ENCODE results near the gene ATP10D. TPM values are rescaled to one million over a fixed set of nuclear protein-coding genes. Genes with fewer than 3 reads are reported as not detected.
"Not testable (repeated sequence)": the region's sequence is repeated elsewhere in the genome, so short reads cannot be mapped to it uniquely, and the experiment has no call there.

ATP10D gene
- total RNA-seq, 2 donors from 2014 or later, result 3.0 TPM

- no peaks in the 10 kb centered on the region for H3K36me3 Mint-ChIP-seq (ENCODE audit: insufficient read depth in 2 of 2)
- no peaks in the 10 kb centered on the region for H3K27me3 Mint-ChIP-seq (ENCODE audit: low read depth)
- DNase-seq, result no peak
- no peak overlapping the region for H3K4me3 Mint-ChIP-seq
- no peak for ATAC-seq (replicated peaks in 1 of 2)
- no peak overlapping the region for H3K27ac Mint-ChIP-seq
- H3K9me3 Mint-ChIP-seq, result no peaks in the 10 kb centered on the region
- H3K4me1 Mint-ChIP-seq (ENCODE audit: low read depth), result no peaks in the 10 kb centered on the region
These were observed 13.8 kb downstream of the ATP10D start for GRCh38 chr4:47498899-47499298.

- no peaks in the 10 kb centered on the region for H3K36me3 Mint-ChIP-seq (ENCODE audit: insufficient read depth in 2 of 2)
- H3K27ac Mint-ChIP-seq, result no peak overlapping the region
- H3K4me3 Mint-ChIP-seq, result no peak overlapping the region
- H3K4me1 Mint-ChIP-seq (ENCODE audit: low read depth), result no peaks in the 10 kb centered on the region
- no peaks in the 10 kb centered on the region for H3K9me3 Mint-ChIP-seq
- no peaks in the 10 kb centered on the region for H3K27me3 Mint-ChIP-seq (ENCODE audit: low read depth)
- ATAC-seq (replicated peaks in 1 of 2) (no peak), DNase-seq (no peak)
These were observed 14.6 kb downstream of the ATP10D start for GRCh38 chr4:47499700-47500099.

- no peaks in the 10 kb centered on the region for H3K27me3 Mint-ChIP-seq (ENCODE audit: low read depth)
- H3K9me3 Mint-ChIP-seq, result no peaks in the 10 kb centered on the region
These were observed 15.7 kb downstream of the ATP10D start for GRCh38 chr4:47500776-47501175.

GRCh38 chr4:47505147-47505546 lies 20.1 kb downstream of the ATP10D start:
- no peak for DNase-seq
- Mint-ChIP-seq H3K4me1 (ENCODE audit: low read depth) (no peaks in the 10 kb centered on the region), H3K27ac (no peak overlapping the region), H3K27me3 (ENCODE audit: low read depth) (no peaks in the 10 kb centered on the region), H3K36me3 (ENCODE audit: insufficient read depth in 2 of 2) (no peaks in the 10 kb centered on the region), H3K4me3 (no peak overlapping the region), H3K9me3 (no peaks in the 10 kb centered on the region)
- ATAC-seq (replicated peaks in 1 of 2), result no peak

More at GRCh38 chr4:47500776-47501175, 15.7 kb downstream of the ATP10D start:
- H3K4me3 Mint-ChIP-seq, result no peak overlapping the region
- DNase-seq (no peak), ATAC-seq (replicated peaks in 1 of 2) (no peak)
- no peaks in the 10 kb centered on the region for H3K36me3 Mint-ChIP-seq (ENCODE audit: insufficient read depth in 2 of 2)
- no peak overlapping the region for H3K27ac Mint-ChIP-seq
- no peaks in the 10 kb centered on the region for H3K4me1 Mint-ChIP-seq (ENCODE audit: low read depth)

GRCh38 chr4:47505666-47506065 lies 20.6 kb downstream of the ATP10D start:
- DNase-seq (no peak), ATAC-seq (replicated peaks in 1 of 2) (no peak)
- Mint-ChIP-seq H3K36me3 (ENCODE audit: insufficient read depth in 2 of 2) (no peaks in the 10 kb centered on the region), H3K27ac (no peak overlapping the region), H3K4me3 (no peak overlapping the region), H3K27me3 (ENCODE audit: low read depth) (no peaks in the 10 kb centered on the region), H3K9me3 (no peaks in the 10 kb centered on the region), H3K4me1 (ENCODE audit: low read depth) (no peaks in the 10 kb centered on the region)

GRCh38 chr4:47510506-47511143 lies 25.6 kb downstream of the ATP10D start:
- H3K9me3 Mint-ChIP-seq, result no peaks in the 10 kb centered on the region
- H3K27ac Mint-ChIP-seq, result peak overlapping the region; percentile 35
- no peak overlapping the region for H3K4me3 Mint-ChIP-seq
- no peaks in the 10 kb centered on the region for H3K4me1 Mint-ChIP-seq (ENCODE audit: low read depth)
- no peaks in the 10 kb centered on the region for H3K27me3 Mint-ChIP-seq (ENCODE audit: low read depth)
- no peak for ATAC-seq (replicated peaks in 1 of 2)
- no peak for DNase-seq
- no peaks in the 10 kb centered on the region for H3K36me3 Mint-ChIP-seq (ENCODE audit: insufficient read depth in 2 of 2)

GRCh38 chr4:47513461-47513860 lies 28.4 kb downstream of the ATP10D start:
- no peaks in the 10 kb centered on the region for H3K27me3 Mint-ChIP-seq (ENCODE audit: low read depth)
- no peaks in the 10 kb centered on the region for H3K36me3 Mint-ChIP-seq (ENCODE audit: insufficient read depth in 2 of 2)
- no peaks in the 10 kb centered on the region for H3K4me1 Mint-ChIP-seq (ENCODE audit: low read depth)
- H3K27ac Mint-ChIP-seq, result peak overlapping the region; percentile 21
- H3K9me3 Mint-ChIP-seq, result no peaks in the 10 kb centered on the region
- no peak for ATAC-seq (replicated peaks in 1 of 2)
- DNase-seq, result no peak
- no peak overlapping the region for H3K4me3 Mint-ChIP-seq

GRCh38 chr4:47519239-47519883 lies 34.3 kb downstream of the ATP10D start:
- H3K36me3 Mint-ChIP-seq (ENCODE audit: insufficient read depth in 2 of 2), result no peaks in the 10 kb centered on the region
- no peak for DNase-seq
- no peak overlapping the region for H3K27ac Mint-ChIP-seq
- H3K27me3 Mint-ChIP-seq (ENCODE audit: low read depth), result no peaks in the 10 kb centered on the region
- no peaks in the 10 kb centered on the region for H3K9me3 Mint-ChIP-seq
- no peak overlapping the region for H3K4me3 Mint-ChIP-seq
- no peak for ATAC-seq (replicated peaks in 1 of 2)
- peaks cover 9% of the 10 kb centered on the region for H3K4me1 Mint-ChIP-seq (ENCODE audit: low read depth)

- H3K27me3 Mint-ChIP-seq (ENCODE audit: low read depth), result no peaks in the 10 kb centered on the region
- H3K9me3 Mint-ChIP-seq, result peaks cover 2 to 5% of the 10 kb centered on the region in 2 donors
- no peaks in the 10 kb centered on the region for H3K4me1 Mint-ChIP-seq (ENCODE audit: low read depth)
- ATAC-seq (replicated peaks in 1 of 2) (no peak), DNase-seq (no peak)
- no peak overlapping the region for H3K4me3 Mint-ChIP-seq
- peaks cover 3 to 9% of the 10 kb centered on the region in 2 donors for H3K36me3 Mint-ChIP-seq (ENCODE audit: insufficient read depth in 2 of 2)
- H3K27ac Mint-ChIP-seq, result no peak overlapping the region
These were observed 40.2 kb downstream of the ATP10D start for GRCh38 chr4:47525154-47525819.

- Mint-ChIP-seq H3K9me3 (peaks cover 3 to 5% of the 10 kb centered on the region in 2 donors), H3K27me3 (ENCODE audit: low read depth) (no peaks in the 10 kb centered on the region), H3K4me3 (no peak overlapping the region), H3K27ac (peak overlapping the region; percentile 20), H3K4me1 (ENCODE audit: low read depth) (peaks cover 6% of the 10 kb centered on the region), H3K36me3 (ENCODE audit: insufficient read depth in 2 of 2) (peaks cover 7 to 12% of the 10 kb centered on the region in 2 donors)
- DNase-seq (no peak), ATAC-seq (replicated peaks in 1 of 2) (no peak)
These were observed 41.2 kb downstream of the ATP10D start for GRCh38 chr4:47526281-47526680.

GRCh38 chr4:47528646-47529045 lies 43.6 kb downstream of the ATP10D start:
- H3K27me3 Mint-ChIP-seq (ENCODE audit: low read depth); H3K27ac Mint-ChIP-seq; ATAC-seq (replicated peaks in 1 of 2); H3K9me3 Mint-ChIP-seq; H3K4me3 Mint-ChIP-seq; DNase-seq: not testable (repeated sequence)
- Mint-ChIP-seq H3K36me3 (ENCODE audit: insufficient read depth in 2 of 2) (peaks cover 7 to 12% of the 10 kb centered on the region in 2 donors), H3K4me1 (ENCODE audit: low read depth) (peaks cover 27% of the 10 kb centered on the region)

GRCh38 chr4:47530801-47531200 lies 45.7 kb downstream of the ATP10D start:
- H3K27ac Mint-ChIP-seq, result no peak overlapping the region
- DNase-seq, result no peak
- no peak for ATAC-seq (replicated peaks in 1 of 2)
- peaks cover 37% of the 10 kb centered on the region for H3K4me1 Mint-ChIP-seq (ENCODE audit: low read depth)
- no peaks in the 10 kb centered on the region for H3K27me3 Mint-ChIP-seq (ENCODE audit: low read depth)
- H3K9me3 Mint-ChIP-seq, result peaks cover 3 to 6% of the 10 kb centered on the region in 2 donors
- H3K4me3 Mint-ChIP-seq, result no peak overlapping the region
- peaks cover 7 to 12% of the 10 kb centered on the region in 2 donors for H3K36me3 Mint-ChIP-seq (ENCODE audit: insufficient read depth in 2 of 2)

- H3K4me1 Mint-ChIP-seq (ENCODE audit: low read depth), result peaks cover 37% of the 10 kb centered on the region
These were observed 46.3 kb downstream of the ATP10D start for GRCh38 chr4:47531241-47531953.

More at GRCh38 chr4:47531241-47531953, 46.3 kb downstream of the ATP10D start:
- peak; percentile 56 for DNase-seq
- Mint-ChIP-seq H3K27ac (peak overlapping the region; percentile 1), H3K36me3 (ENCODE audit: insufficient read depth in 2 of 2) (peaks cover 7 to 12% of the 10 kb centered on the region in 2 donors), H3K27me3 (ENCODE audit: low read depth) (no peaks in the 10 kb centered on the region), H3K9me3 (peaks cover 3 to 6% of the 10 kb centered on the region in 2 donors), H3K4me3 (no peak overlapping the region)
- peak; percentile 97 to 98 for ATAC-seq (replicated peaks in 1 of 2)
